H9 (cell line): Measurements from ENCODE around the gene ATPAF1. TPM values are rescaled to one million over a fixed set of nuclear protein-coding genes. Genes with fewer than 3 reads are reported as not detected.

Source experiments
- DNase-seq: peaks from one replicate; pipeline ENCODE4 v3.0.0-alpha.2; 2017
- H2AFZ ChIP-seq: one replicate; pipeline ENCODE4 v1.6.1; 2013; ENCODE audit warnings: mild to moderate bottlenecking, low read length, control low read depth, moderate library complexity
- H2AK5ac ChIP-seq: 2 replicates; pipeline ENCODE4 v1.6.1; 2013; ENCODE audit warnings: low read length, control low read depth, mixed read lengths; ENCODE audit not compliant: insufficient read length
- H2BK120ac ChIP-seq: one replicate; pipeline ENCODE4 v1.6.1; 2013; ENCODE audit warnings: low read depth, mild to moderate bottlenecking, low read length, control low read depth, inconsistent platforms; ENCODE audit not compliant: poor library complexity, severe bottlenecking
- H2BK12ac ChIP-seq: 2 replicates; pipeline ENCODE4 v1.6.1; 2013; ENCODE audit warnings: low read length, control low read depth, mixed read lengths, low read depth; ENCODE audit not compliant: insufficient read length
- H2BK15ac ChIP-seq: 2 replicates; pipeline ENCODE4 v1.6.1; 2013; ENCODE audit warnings: low read depth, low read length, control low read depth
- H2BK20ac ChIP-seq: one replicate; pipeline ENCODE4 v1.6.1; 2013; ENCODE audit warnings: low read depth, mild to moderate bottlenecking, low read length, control low read depth, inconsistent platforms; ENCODE audit not compliant: poor library complexity, severe bottlenecking
- H2BK5ac ChIP-seq: 2 replicates; pipeline ENCODE4 v1.6.1; 2013; ENCODE audit warnings: low read length, control low read depth, mixed read lengths; ENCODE audit not compliant: insufficient read length
- H3K14ac ChIP-seq: 2 replicates; pipeline ENCODE4 v1.6.1; 2013; ENCODE audit warnings: low read length, control low read depth; ENCODE audit not compliant: insufficient read depth
- H3K18ac ChIP-seq: 2 replicates; pipeline ENCODE4 v1.6.1; 2013; ENCODE audit warnings: low read depth, mild to moderate bottlenecking, mixed read lengths, low read length, control low read depth; ENCODE audit not compliant: insufficient read length
- H3K23ac ChIP-seq: 2 replicates; pipeline ENCODE4 v1.6.1; 2013; ENCODE audit warnings: low read length, control low read depth, mixed read lengths, low read depth; ENCODE audit not compliant: insufficient read length
- H3K23me2 ChIP-seq: 2 replicates; pipeline ENCODE4 v1.6.1; 2013; ENCODE audit warnings: low read depth, mild to moderate bottlenecking, mixed read lengths, low read length, control low read depth; ENCODE audit not compliant: insufficient read length, poor library complexity, severe bottlenecking
- H3K27ac ChIP-seq: 2 replicates; pipeline ENCODE4 v1.5.1; 2013; ENCODE audit warnings: low read length, control low read depth, mixed read lengths, low read depth; ENCODE audit not compliant: insufficient read length
- H3K27me3 ChIP-seq: 2 replicates; pipeline ENCODE4 v1.6.1; 2013; ENCODE audit warnings: low read length, control low read depth, inconsistent platforms; ENCODE audit not compliant: insufficient read depth
- H3K4ac ChIP-seq: 2 replicates; pipeline ENCODE4 v1.6.1; 2013; ENCODE audit warnings: low read depth, mild to moderate bottlenecking, control low read depth, inconsistent platforms, low read length, moderate library complexity
- H3K4me1 ChIP-seq: 2 replicates; pipeline ENCODE4 v1.6.1; 2013; ENCODE audit warnings: low read length, control low read depth, inconsistent platforms; ENCODE audit not compliant: insufficient read depth
- H3K4me2 ChIP-seq: 2 replicates; pipeline ENCODE4 v1.6.1; 2013; ENCODE audit warnings: low read length, control low read depth, mixed read lengths; ENCODE audit not compliant: insufficient read length, insufficient read depth
- H3K56ac ChIP-seq: 2 replicates; pipeline ENCODE4 v1.6.1; 2013; ENCODE audit warnings: low read depth, mild to moderate bottlenecking, mixed read lengths, low read length, control low read depth; ENCODE audit not compliant: insufficient read length
- H3K79me1 ChIP-seq: 2 replicates; pipeline ENCODE4 v1.6.1; 2013; ENCODE audit warnings: low read depth, mild to moderate bottlenecking, moderate library complexity, low read length, control low read depth, inconsistent platforms; ENCODE audit not compliant: insufficient read depth, poor library complexity, severe bottlenecking
- H3K79me2 ChIP-seq: 2 replicates; pipeline ENCODE4 v1.6.1; 2013; ENCODE audit warnings: low read length, control low read depth, inconsistent platforms; ENCODE audit not compliant: insufficient read depth
- H3K9ac ChIP-seq: 2 replicates; pipeline ENCODE4 v1.6.1; 2013; ENCODE audit warnings: low read length, control low read depth, mixed read lengths; ENCODE audit not compliant: insufficient read length; ENCODE audit errors: extremely low read depth
- H3K9me3 ChIP-seq: one replicate; pipeline ENCODE4 v1.6.1; 2013; ENCODE audit warnings: low read depth, low read length, inconsistent platforms; ENCODE audit not compliant: control insufficient read depth
- H3T11ph ChIP-seq: one replicate; pipeline ENCODE4 v1.6.1; 2013; ENCODE audit warnings: mild to moderate bottlenecking, low read length, control low read depth, inconsistent platforms
- H4K20me1 ChIP-seq: one replicate; pipeline ENCODE4 v1.6.1; 2013; ENCODE audit not compliant: control insufficient read depth, insufficient read length, insufficient read depth
- H4K5ac ChIP-seq: 2 replicates; pipeline ENCODE4 v1.6.1; 2013; ENCODE audit warnings: low read depth, mild to moderate bottlenecking, mixed read lengths, low read length, control low read depth; ENCODE audit not compliant: insufficient read length
- H4K8ac ChIP-seq: replicated peaks from 2 replicates; pipeline ENCODE4 v1.6.1; 2013; ENCODE audit warnings: low read length, control low read depth, mixed read lengths, low read depth; ENCODE audit not compliant: insufficient read length
- H4K91ac ChIP-seq: 2 replicates; pipeline ENCODE4 v1.6.1; 2013; ENCODE audit warnings: low read depth, mild to moderate bottlenecking, moderate library complexity, mixed read lengths, low read length, control low read depth; ENCODE audit not compliant: insufficient read length
- H3K27ac Mint-ChIP-seq, 3 experiments: 2 replicates in 2 of 3; 3 replicates in 1 of 3; pipeline ENCODE4 v1.8.0; 2020 to 2021; ENCODE audit warnings: mixed read lengths in 3 of 3, mild to moderate bottlenecking in 1 of 3, moderate library complexity in 1 of 3
- H3K27me3 Mint-ChIP-seq: 2 replicates; pipeline ENCODE4 v1.8.0; 2021; ENCODE audit warnings: low read depth, mild to moderate bottlenecking, moderate library complexity, mixed read lengths
- H3K36me3 Mint-ChIP-seq, 3 experiments: 2 replicates in 2 of 3; 3 replicates in 1 of 3; pipeline ENCODE4 v1.8.0; 2020 to 2021; ENCODE audit warnings: low read depth in 3 of 3, mixed read lengths in 3 of 3; ENCODE audit not compliant: insufficient read depth in 1 of 3
- H3K4me1 Mint-ChIP-seq, 2 experiments: 2 replicates each; pipeline ENCODE4 v1.8.0; 2020; ENCODE audit warnings: mixed read lengths in 2 of 2
- H3K4me3 Mint-ChIP-seq, 2 experiments: 2 replicates in 1 of 2; 3 replicates in 1 of 2; pipeline ENCODE4 v1.8.0; 2020 to 2021; ENCODE audit warnings: mild to moderate bottlenecking in 2 of 2, mixed read lengths in 2 of 2, moderate library complexity in 1 of 2
- H3K9me3 Mint-ChIP-seq, 2 experiments: 2 replicates in 1 of 2; 3 replicates in 1 of 2; pipeline ENCODE4 v1.8.0; 2020; ENCODE audit warnings: mild to moderate bottlenecking in 2 of 2, mixed read lengths in 2 of 2, moderate library complexity in 1 of 2
- CTCF ChIP-seq: fragments of 200-600 bp; sonication (generic); conservative IDR thresholded peaks from 3 replicates; pipeline ENCODE4 v1.8.0; 2021; ENCODE audit warnings: antibody characterized with exemption, mild to moderate bottlenecking
- WGBS: extraction: QIAGEN DNeasy Blood & Tissue Kit; methylation state at CpG from one replicate; pipeline ENCODE4 v1.1.7; 2013; ENCODE audit warnings: missing lambda C conversion rate, low lambda C conversion rate, mixed read lengths; ENCODE audit not compliant: insufficient read length; ENCODE audit errors: extremely low coverage; 5-methylcytosine and 5-hydroxymethylcytosine counted together
- total RNA-seq: library from RNA; stranded (reverse); gene quantifications from 2 replicates; pipeline ENCODE4 v1.2.1, GENCODE V29; 2021

Gene ATPAF1
- total RNA-seq, 1 experiment from 2014 or later, result 57.3 TPM

- no peak overlapping the region for H3K27ac Mint-ChIP-seq
Observed at GRCh38 chr1:46714976-46715375, 46.8 kb upstream of the ATPAF1 start.

More at GRCh38 chr1:46714976-46715375, 46.8 kb upstream of the ATPAF1 start:
- no peak overlapping the region for H2BK20ac ChIP-seq
- H2BK12ac ChIP-seq, result no peak overlapping the region
- no peaks in the 10 kb centered on the region for H3K9me3 Mint-ChIP-seq
- no peak overlapping the region for H3K4ac ChIP-seq
- H3K9me3 ChIP-seq, result no peaks in the 10 kb centered on the region
- H4K5ac ChIP-seq, result no peak overlapping the region
- H4K8ac ChIP-seq, result no peak overlapping the region
- H3K56ac ChIP-seq, result no peak overlapping the region
- peaks cover 15% of the 10 kb centered on the region for H3K79me2 ChIP-seq
- no peak overlapping the region for H2BK15ac ChIP-seq
- peaks cover 16% of the 10 kb centered on the region for H3K79me1 ChIP-seq
- TF ChIP-seq CTCF, result no peak
- H3K36me3 Mint-ChIP-seq, result peaks cover 3 to 50% (median 25%) of the 10 kb centered on the region in 3 experiments; a peak in 6 of 7 replicates
- peaks cover 9% of the 10 kb centered on the region; the same call in 1 of the 2 replicates for H3K4me1 ChIP-seq
- WGBS, result no CpG with 5 or more reads among the region's 3 CpGs
- no peak overlapping the region for H3K4me2 ChIP-seq
- no peak overlapping the region for H2BK5ac ChIP-seq
- H3K27ac ChIP-seq, result no peak overlapping the region
- peaks cover 8% of the 10 kb centered on the region for H3K23me2 ChIP-seq
- no peaks in the 10 kb centered on the region for H3K27me3 Mint-ChIP-seq
- no peak overlapping the region for H2BK120ac ChIP-seq
- no peak overlapping the region for H2AK5ac ChIP-seq
- H3K4me1 Mint-ChIP-seq, result peaks cover 21 to 25% of the 10 kb centered on the region in 2 experiments
- H4K91ac ChIP-seq, result no peak overlapping the region
- H3K23ac ChIP-seq, result no peak overlapping the region
- H3K18ac ChIP-seq, result no peak overlapping the region
- H3K14ac ChIP-seq, result no peak overlapping the region
- no peak overlapping the region for H3K9ac ChIP-seq
- no peak overlapping the region for H2AFZ ChIP-seq
- DNase-seq, result no peak
- no peak overlapping the region for H3T11ph ChIP-seq
- H3K4me3 Mint-ChIP-seq, result no peak overlapping the region
- no peaks in the 10 kb centered on the region for H4K20me1 ChIP-seq
- no peaks in the 10 kb centered on the region for H3K27me3 ChIP-seq
